HG03139 (cell line): ENCODE measurements around the gene EFNA2.
A peak's percentile ranks its signal among the peaks of the same experiment; 100 is the strongest.

ENCODE experiments used
- ATAC-seq: cut with Tn5 transposase; IDR thresholded peaks from one replicate; pipeline ENCODE4 v1.9.1; 2021; ENCODE audit not compliant: unreplicated experiment

EFNA2 gene

DNA sequence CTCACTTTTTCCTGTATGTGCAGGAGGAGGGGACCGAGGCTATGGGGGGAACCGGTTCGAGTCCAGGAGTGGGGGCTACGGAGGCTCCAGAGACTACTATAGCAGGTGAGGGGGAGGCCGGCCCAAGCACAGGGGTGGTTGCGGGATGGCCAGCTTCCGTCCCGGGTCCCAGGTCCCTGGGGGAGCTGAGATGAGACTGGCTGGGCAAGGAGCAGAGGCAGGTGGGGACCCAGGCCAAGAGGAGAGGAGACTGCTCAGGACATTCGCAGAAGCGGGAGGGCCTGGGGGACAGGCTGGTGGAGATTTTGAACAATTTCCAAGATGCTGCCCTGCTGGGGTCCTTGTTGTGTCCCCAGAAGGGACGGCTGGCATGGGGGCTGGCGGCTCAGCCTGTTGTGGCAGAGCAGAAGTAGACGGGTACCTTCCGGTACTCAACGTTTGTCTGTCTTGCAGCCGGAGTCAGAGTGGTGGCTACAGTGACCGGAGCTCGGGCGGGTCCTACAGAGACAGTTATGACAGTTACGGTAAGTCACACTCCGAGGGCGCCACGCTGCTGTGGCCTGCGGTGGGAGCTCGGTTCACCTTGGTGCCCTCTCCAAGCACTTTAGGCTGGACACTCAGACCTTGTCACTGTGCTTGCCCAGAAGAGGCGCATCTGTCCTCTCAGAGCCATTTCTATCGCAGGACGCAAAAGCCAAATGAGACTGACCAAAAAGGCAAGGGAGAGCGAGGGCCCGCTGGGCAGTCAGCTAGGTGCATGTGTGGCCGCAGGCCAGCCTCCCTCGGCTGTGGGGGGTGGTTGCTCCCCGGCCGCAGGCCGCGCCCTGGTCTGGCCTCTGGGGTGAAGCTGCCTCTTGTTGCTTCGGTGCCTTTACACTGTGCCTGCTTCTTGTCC lies 13.9 kb upstream of the EFNA2 start:
- ATAC-seq: no peak

DNA sequence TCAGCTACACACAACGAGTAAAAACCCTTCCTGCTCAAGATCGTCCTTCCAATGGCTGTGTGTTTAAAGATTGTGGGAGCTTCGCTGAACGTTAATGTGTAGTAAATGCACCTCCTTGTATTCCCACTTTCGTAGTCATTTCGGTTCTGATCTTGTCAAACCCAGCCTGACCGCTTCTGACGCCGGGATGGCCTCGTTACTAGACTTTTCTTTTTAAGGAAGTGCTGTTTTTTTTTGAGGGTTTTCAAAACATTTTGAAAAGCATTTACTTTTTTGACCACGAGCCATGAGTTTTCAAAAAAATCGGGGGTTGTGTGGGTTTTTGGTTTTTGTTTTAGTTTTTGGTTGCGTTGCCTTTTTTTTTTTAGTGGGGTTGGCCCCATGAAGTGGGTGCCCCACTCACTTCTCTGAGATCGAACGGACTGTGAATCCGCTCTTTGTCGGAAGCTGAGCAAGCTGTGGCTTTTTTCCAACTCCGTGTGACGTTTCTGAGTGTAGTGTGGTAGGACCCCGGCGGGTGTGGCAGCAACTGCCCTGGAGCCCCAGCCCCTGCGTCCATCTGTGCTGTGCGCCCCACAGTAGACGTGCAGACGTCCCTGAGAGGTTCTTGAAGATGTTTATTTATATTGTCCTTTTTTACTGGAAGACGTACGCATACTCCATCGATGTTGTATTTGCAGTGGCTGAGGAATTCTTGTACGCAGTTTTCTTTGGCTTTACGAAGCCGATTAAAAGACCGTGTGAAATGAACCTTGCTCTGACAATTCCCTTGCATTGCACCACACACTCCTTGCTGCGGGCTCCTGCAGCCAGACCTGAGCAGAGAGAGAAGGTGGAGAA lies 13.0 kb upstream of the EFNA2 start:
- ATAC-seq: no peak

DNA sequence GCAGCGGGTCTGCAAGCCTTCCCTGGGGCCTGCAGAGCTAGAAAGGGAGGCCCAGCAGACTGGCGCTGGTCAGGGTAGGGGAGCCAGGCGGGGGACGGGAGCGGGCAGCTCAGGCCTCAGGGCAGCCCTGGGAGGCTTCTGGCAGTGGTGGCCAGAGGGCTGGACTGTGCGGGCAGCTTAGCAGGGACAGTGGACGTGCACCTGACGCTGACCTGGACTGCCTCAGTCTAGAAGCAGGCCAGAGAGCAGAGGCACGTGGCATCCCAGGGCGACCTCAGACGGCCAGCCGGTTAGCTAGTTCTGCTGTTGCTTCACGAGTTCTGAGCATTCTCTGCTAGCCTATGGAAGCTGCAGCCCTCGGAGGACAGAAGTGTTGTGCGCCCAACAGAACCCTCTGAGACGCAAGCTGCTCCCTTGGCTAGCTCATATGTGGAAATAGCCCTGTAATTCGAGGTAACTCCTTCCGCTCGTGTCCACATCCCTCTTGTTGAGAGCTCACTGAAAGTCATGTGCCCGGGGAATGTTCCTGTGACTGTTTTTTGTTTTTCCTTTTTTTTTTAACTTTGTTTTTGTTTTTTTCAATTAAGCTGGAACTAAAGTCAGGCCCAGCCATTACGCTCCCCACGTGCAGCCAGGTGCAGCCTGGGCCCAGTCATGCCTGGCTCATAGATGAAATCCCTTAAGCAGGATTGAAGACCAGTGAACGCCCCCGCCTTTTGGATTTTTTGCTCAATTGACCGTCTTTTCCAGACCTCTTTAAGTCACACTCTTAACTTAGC lies 12.2 kb upstream of the EFNA2 start:
- ATAC-seq: no peak

DNA sequence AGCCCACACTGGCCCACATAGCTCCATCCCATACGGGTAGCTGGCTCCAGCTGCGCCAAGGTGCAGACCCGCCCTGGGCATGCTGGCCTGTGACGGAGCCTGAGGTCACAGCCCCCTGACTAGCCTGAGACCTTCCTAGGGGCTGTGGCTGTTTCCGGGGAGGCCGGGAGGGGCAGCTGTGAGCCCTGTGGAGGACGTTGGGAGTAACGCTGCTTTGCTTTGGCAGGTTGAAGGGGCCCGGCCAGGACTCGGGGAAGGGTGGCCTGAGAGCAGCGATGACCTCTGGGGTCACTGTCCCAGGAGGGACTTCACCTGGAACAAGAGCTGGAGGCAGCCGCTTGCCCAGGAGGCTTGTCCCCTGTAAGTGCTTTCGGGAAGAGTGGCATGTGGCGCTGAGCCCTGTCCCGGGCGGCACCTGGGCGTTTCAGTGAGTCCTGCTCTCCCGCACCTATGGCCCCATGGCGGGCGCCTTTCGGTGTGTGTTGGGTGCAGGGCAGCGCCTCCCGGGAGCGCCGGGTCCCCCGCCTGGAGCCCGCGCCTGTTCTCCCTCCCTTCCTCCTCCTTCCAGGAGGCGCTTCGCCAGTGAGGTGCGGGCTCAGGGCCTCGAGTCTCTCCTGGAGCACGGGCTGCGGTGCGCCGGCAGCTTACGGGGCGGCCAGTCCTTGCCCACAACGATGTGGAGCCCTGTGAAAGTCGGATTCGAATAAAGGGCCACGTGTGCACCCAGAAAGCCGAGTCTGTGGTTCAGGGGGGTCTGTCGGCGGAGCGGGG lies 11.4 kb upstream of the EFNA2 start:
- ATAC-seq: no peak

DNA sequence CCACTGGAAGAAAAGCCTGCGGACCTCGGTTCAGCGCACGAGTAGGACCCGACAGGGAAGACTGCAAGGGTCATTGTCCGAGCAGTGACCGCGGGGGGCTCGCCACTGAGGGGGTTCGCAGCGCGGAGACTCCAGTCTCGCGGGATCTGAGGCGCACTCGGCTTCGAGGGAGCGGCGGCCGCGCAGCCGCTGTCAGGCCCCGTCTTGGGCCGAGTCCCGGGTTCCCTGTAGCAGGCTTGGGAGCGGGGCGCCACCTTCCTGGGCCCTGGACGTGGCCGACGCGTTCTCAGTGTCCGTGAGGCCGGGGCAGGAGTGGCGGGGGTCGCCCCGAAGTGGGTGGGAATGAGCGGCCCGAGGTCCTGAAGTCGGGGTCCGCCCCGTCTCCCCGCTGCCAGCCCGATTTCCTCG lies 10.8 kb upstream of the EFNA2 start:
- ATAC-seq: no peak

DNA sequence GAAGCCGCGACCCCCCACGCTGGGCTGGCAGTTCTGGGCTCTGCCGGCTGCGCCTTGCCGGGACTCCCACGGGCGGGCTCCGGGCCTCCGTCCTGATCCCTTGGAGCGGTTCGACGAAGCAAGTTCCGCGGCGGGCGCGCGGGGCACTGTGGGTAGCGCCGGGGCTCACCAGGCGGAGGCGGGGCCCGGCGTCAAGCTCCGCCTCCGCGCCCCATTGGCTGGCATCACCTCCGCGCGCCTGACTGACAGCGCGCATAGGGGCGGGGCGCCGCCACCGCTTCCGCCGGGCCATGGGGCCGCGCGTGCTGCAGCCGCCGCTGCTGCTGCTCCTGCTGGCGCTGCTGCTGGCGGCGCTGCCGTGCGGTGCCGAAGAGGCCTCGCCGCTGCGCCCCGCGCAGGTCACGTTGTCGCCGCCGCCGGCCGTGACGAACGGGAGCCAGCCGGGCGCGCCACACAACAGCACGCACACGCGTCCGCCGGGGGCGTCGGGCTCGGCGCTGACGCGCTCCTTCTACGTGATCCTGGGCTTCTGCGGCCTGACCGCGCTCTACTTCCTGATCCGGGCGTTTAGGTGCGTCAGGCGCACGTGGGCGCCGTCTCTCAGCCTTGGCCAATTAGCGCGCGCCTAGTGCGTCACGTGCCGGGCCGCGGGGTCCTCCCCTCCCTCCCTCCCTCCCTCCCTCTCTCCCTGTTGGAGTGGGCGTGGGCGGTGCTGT lies 10.3 kb upstream of the EFNA2 start, which contains the start of gene FAM174C:
FAM174C (plus strand) TSS at position 271 of the 716 bp plus-strand sequence; CDS start at position 291, 20 bp downstream.
- ATAC-seq: peak; percentile 65

DNA sequence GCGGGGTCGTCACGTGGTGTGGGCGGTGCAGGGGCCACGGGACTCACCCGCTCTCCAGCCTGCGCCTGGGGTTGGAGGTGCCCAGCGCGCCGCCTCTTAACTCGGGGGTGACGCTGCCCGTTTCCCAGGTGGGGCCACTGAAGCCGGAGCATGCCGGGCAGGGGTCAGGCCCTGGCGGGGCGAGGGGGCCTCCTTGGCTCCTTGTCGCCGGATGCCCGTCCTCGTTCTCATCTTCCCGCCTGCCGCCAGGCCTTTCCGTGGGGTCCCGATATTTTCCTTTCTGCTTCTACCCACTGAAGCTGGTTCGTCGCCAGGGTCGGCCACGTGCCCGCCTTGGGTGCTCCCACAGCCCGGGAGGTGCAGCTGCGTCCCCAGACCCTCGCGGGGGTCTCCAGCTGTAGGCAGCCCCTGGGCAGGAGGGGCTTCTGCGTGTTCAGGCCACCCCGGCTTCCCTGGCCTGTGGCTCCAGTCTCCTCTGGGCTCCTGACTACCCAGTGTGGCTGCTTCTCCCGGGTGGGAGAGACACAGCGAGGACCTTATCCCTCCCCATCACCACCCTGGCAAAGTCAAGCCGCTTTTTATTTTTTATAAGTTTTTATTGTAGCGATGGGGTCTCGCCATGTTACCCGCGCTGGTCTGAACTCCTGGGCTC lies 9.6 kb upstream of the EFNA2 start:
- no peak for ATAC-seq

DNA sequence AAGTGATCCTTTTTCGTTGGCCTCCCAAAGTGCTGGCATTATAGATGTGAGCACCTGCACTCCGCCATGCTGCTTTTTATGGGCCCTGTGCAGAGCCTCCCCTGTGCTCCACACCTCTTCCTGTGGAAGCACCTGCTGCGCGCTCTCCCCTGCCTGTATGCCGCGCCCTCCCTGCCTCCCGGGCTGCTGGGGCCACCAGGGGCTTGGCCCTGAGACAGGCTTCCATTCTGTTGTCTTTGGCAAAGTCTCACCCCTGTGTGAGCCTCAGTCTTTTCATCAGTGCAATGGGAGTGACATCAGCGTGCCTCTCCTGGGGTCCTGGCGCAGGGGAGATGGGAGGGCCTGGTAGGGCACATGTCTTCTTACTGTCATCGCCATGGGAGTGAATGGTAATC lies 9.0 kb upstream of the EFNA2 start:
- no peak for ATAC-seq

DNA sequence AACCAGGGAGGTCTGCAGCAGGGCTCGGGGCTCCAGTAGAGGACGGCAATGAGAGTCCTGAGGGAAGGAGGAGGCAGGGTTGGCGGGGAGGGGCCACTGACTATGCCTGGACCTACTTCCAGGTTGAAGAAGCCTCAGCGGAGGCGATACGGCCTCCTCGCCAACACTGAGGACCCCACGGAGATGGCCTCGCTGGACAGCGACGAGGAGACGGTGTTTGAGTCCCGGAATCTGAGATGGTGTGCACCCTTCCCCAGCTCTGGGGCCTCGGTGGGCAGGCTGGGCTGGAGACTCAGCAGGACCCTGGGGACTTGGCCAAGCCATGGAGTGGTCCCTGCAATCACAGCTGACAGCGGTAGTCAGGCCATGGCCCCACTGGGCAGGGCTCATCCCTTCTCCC lies 8.6 kb upstream of the EFNA2 start:
- no peak for ATAC-seq

DNA sequence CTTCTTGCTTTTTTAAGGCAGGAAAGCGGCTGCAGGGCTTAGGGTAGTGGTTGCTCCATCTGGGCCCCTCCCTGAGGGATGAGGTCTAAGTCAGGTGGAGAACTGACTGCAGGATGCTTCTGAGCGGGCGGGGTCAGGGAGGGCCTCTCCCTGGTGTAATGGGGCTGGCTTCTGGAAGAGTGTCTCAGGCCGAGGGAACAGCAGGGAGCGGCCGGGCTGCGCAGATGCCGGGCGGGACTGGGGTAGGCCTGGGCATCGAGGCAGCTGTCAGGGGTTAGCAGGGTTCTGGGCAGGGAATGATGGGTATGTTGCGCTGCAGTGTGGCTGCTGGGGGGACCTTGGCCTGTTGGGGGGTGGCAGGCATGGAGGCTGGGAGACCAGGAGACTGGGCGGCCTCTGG lies 7.6 kb upstream of the EFNA2 start:
- no peak for ATAC-seq

DNA sequence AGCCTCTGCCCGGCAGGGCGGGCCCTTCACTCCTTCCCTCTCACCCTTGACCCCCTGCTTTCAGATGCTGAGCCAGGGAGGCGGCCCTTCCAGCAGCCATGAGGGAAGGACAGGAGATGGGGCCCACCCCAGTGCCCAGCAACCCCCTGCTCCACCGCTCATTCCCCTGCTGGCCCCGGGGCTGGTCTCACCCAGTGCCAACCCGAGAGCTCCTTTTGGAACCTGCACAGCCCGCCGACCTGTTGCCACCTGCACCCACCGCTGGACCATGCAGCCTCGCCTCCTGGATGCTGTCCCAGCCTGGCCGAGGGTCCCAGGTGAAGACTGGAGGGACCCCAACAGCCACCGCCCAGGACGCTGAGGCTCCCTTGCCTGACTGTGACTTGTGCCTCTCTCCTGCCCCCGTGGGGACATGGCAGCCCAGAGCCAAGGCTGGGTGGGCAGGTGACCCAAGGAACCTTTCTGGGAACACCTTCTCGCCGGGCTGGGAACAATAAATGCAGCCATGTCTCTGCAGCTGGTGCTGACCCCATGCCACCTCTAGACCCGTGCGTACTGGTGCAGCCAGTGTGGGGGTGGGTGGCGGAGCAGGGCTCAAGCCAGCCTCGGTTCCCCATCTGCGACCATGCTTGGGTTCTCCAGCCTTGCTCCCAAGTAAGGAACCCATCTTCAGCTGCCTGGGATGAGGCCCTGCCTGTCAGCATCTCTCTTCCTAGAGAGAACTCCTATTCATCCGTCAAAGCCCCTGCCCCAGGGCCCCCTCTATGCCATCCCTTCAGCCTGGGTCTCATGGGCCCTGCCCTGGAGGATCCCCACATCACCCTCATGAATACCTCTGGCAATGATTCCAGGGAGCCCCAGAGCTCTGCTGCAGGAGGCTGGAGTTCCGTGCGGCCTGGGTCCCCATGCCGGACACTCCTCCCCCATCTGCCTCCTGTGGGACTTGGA lies 6.7 kb upstream of the EFNA2 start:
- ATAC-seq: no peak

DNA sequence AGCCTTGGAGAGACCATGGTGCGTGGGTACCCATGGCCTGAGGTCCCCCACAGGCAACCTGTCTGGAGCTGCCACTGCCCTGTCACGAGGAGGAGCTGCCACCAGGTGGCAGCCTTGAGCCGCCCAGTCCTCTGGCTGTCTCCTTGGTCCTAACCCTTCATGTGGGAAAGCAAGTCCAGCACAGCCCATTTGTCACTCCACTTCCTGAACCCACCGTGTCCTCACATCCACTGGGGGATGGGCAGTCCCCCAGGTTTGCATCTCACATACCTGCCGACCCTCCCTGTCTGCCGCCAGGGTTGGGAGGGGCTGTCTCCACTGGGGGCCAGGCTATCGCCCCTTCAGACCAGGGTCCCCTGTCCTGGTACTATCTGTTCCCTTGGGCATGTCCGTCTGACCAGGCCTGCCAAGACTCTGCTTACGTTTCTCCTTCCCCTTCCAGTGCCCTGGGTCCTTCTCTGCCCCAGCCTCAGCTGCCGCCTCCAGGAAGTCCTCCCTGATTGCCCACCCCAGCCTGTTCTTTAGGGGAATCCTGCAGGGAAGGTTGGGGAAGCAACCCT lies 5.8 kb upstream of the EFNA2 start:
- no peak for ATAC-seq

DNA sequence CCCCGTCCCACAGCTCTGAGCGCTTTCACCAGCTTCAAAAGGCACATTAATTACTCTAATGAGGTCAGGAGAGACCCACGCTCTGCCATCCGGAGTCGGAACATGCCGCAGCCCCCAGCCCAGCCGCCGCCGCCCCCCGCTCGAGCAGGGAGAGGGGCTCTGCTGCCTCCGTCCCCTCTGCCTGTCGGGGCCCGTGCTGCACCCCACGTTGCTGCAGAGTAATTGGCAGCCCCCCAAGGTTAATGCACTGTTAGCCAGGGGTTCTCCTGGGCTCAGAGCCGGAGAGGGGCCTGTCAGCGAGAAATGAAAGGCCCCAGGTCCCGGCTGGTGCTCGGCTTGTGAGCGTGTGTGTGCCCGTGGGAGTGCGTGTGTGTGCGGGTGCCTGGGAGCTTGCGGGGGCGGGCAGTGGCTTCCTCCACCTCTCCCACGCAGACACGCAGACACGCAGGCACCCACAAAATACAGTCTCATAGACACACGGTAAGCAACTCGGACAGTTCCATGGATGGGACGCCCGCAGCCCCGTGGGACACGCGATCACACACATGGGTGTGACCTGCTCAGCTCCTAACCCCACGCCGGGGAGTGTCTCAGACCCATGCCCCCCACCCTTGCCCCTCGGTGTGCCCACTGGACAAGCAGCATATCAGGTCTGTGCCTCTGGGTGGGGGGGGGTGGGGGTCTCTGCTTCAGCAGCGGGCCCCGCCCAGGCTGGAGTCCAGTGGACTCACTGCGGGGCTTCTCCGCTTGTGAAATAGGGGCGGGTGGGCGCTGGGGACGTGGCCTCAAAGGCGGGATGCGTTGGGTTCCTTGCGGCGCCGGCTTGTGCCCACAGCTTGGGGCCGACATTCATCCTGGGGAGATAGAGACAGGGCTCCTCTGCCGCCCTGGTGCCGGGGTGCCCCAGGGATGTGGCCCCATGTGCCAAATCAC lies 4.8 kb upstream of the EFNA2 start:
- ATAC-seq: no peak

DNA sequence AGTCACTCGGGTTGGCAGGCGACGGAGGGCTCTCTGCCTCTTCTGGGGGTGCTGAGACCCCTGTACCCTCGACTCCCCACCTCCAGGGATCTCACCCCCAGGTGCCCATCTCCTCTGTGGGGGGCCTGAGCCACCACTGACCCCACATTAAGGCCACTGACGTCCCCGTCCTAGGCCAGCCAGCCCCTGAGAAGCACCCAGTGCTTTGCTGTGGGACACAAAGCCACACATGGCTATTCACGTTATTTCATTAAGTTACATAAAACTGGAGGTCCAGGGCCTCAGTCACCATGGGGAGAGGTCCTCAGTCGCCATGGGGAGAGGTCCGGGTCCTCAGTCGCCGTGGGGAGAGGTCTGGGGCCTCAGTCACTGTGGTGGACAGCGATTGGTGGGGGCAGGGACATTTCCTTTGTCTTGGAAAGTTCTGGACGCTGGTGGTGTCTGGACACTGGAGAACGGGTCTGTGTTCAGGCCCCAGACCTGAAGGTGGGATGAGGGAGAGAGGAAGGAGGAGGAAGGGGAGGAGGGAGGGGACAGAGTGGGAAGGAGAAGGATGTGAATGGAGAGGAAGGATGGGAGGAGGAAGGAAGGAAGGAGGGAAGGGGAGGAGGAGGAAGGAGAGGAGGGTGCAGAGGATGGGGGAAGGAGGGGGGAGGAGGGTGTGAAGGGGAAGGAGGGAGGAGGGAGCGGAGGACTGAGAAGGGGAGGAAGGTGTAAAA lies 3.9 kb upstream of the EFNA2 start:
- ATAC-seq: no peak

DNA sequence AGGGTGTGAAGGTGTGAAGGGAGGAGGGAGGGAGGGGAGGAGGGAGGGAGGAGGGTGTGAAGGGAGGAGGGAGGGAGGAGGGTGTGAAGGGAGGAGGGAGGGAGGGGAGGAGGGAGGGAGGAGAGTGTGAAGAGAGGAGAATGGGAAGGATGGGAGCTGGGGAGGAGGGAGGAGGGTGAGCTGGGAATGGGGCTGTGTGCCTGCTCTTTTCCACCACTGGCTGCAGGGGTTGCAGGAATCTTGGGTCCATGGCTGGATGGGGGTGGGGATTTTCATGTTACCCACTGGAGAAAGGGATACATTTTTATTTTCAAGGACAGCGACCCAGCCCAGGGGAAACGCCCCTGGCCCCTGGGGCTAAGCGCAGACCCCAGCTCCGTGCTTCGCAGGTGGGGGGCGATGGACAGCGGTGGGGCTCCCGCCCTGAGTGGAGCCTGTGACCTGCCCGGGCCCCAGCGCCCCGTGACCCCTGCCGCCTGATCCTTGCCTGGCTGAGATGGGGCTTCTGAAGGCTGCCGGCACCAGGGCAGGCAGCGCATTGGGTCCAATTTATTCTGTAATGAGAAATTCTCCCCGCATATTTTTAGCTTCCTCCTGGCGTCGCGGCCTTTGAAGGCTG lies 3.0 kb upstream of the EFNA2 start:
- ATAC-seq: no peak
